Embryonic facial prominence (tissue), 1 donor: ENCODE measurements around the gene HPGDS.

Source experiments
- DNase-seq: peaks from one replicate; pipeline ENCODE4 v3.0.0-alpha.2; 2016; ENCODE audit errors: extremely low spot score

The HPGDS gene

GRCh38 chr4:94253036-94253435 lies 89.6 kb downstream of the HPGDS start:
- DNase-seq: no peak

DNA sequence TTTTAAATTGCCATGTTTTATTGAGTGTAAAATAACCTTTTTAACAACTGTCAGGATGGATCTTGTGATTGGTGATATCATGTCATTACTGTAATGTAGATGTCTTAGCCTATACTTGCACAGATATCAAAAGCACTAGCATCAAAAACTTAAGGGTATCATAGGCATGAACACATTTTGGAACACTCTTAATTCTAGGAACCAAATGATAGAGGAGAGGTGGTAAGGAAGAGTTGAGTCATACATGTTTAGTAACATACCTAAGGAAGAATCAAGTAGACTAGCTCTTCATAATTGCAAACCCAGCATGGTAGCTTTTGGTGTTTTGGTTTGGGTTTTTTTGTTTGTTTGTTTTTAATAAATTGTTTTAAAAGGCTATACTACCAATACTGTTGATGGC lies 91.5 kb downstream of the HPGDS start:
- DNase-seq: no peak
